Activated CD4-positive, alpha-beta T cell treated with anti-CD3 and anti-CD28 coated beads, Interleukin-10, Interleukin-2, amounts not matched to agents 100 ng/mL and 50 ng/mL, durations not matched to agents 16 hours and 8 hours (primary cell): ENCODE results near the gene CLEC4M.
"Not testable (repeated sequence)": the region's sequence is repeated elsewhere in the genome, so short reads cannot be mapped to it uniquely, and the experiment has no call there.

ENCODE experiments used
- DNase-seq: peaks from one replicate; pipeline ENCODE4 v3.0.0-alpha.2; 2020

The CLEC4M gene

GRCh38 chr19:7815325-7815724 is 52.3 kb downstream of the CLEC4M start:
- DNase-seq, result no peak

DNA sequence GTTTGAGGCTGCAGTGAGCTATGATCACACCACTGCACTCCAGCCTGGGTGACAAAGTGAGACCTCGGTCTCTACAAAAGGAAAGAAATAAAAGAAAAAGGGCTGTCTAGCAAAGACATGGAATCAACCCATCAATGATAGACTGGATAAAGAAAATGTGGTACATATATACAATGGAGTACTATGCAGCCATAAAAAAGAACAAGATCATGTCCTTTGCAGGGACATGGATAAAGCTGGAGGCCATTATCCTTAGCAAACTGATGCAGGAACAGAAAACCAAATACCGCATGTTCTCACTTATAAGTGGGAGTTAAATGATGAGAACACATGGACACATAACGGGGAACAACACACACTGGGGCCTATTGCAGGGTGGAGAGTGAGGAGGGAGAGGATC is 53.0 kb downstream of the CLEC4M start:
- DNase-seq, result not testable (repeated sequence)

- no peak for DNase-seq
Measured at GRCh38 chr19:7817801-7818200, 54.8 kb downstream of the CLEC4M start.

GRCh38 chr19:7818806-7819205 is 55.8 kb downstream of the CLEC4M start:
- DNase-seq, result no peak
